Esophagus muscularis mucosa (tissue), 4 donors: ENCODE data around the gene PBX4.

Experiments used
- EP300 ChIP-seq: sonication (generic); formaldehyde crosslinking; IDR thresholded peaks from one replicate; pipeline ENCODE4 v1.6.1; 2017; ENCODE audit warnings: antibody characterized with exemption
- POLR2A ChIP-seq: fragments of 450-650 bp; IDR thresholded peaks from one replicate; pipeline ENCODE4 v1.6.1; 2017; ENCODE audit warnings: antibody characterized with exemption, moderate library complexity, mild to moderate bottlenecking, low read depth
- TF ChIP-seq, protein P1 (sequence below), 3 experiments: fragments of 200-600 bp in 2 of 3; fragments of 450-650 bp in 1 of 3; sonication (generic) in 2 of 3; IDR thresholded peaks; one replicate each; pipeline ENCODE4 v1.5.1; 2017 to 2019; ENCODE audit warnings: antibody characterized with exemption in 3 of 3, mild to moderate bottlenecking in 2 of 3, moderate library complexity in 1 of 3

DNA sequence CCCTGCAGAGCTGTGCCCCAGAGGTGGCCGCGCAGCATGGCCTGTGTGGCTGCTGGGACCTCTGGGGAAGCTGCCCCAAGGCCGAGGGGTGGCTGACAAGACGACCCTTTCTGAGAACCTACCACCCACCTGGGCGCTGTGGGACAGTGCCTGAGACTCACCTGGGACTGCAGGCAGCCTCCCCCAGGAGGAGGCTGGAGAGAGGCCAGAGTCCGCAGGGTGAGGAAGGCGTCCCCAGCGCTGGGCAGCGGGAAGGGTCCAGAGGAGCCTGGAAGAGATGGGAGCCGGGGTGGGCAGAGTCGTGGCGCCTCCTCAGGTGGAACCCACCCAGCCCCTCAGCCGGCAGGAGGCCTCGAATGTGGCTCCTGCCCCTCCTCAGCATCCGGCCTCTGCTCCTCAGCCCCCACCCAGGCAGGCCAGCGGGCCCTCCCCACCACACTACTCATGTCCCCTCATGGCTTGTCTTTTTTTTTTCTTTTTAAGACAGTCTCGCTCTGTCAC lies 55.1 kb downstream of the PBX4 start:
- TF ChIP-seq, protein P1, sequence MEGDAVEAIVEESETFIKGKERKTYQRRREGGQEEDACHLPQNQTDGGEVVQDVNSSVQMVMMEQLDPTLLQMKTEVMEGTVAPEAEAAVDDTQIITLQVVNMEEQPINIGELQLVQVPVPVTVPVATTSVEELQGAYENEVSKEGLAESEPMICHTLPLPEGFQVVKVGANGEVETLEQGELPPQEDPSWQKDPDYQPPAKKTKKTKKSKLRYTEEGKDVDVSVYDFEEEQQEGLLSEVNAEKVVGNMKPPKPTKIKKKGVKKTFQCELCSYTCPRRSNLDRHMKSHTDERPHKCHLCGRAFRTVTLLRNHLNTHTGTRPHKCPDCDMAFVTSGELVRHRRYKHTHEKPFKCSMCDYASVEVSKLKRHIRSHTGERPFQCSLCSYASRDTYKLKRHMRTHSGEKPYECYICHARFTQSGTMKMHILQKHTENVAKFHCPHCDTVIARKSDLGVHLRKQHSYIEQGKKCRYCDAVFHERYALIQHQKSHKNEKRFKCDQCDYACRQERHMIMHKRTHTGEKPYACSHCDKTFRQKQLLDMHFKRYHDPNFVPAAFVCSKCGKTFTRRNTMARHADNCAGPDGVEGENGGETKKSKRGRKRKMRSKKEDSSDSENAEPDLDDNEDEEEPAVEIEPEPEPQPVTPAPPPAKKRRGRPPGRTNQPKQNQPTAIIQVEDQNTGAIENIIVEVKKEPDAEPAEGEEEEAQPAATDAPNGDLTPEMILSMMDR (IDR thresholded peaks at IDR 0.05), result no peak
- TF ChIP-seq POLR2A (no peak), EP300 (no peak)
